HuH-7 (cell line): Measurements from ENCODE around the gene POC1A.
A peak's percentile ranks its signal among the peaks of the same experiment; 100 is the strongest.

ENCODE experiments used
- DNase-seq: peaks from one replicate; pipeline ENCODE4 v3.0.0; 2011; ENCODE audit warnings: low spot score

POC1A gene

GRCh38 chr3:52150860-52151259 is 3.4 kb downstream of the POC1A start:
- no peak for DNase-seq

GRCh38 chr3:52150357-52150756 is 3.9 kb downstream of the POC1A start:
- no peak for DNase-seq

GRCh38 chr3:52149726-52150125 is 4.5 kb downstream of the POC1A start:
- no peak for DNase-seq

GRCh38 chr3:52149021-52149420 is 5.2 kb downstream of the POC1A start:
- no peak for DNase-seq

GRCh38 chr3:52147804-52148203 is 6.4 kb downstream of the POC1A start:
- no peak for DNase-seq

- DNase-seq, result no peak
These were observed 7.4 kb downstream of the POC1A start for GRCh38 chr3:52146811-52147210.

GRCh38 chr3:52146189-52146588 is 8.0 kb downstream of the POC1A start:
- DNase-seq, result no peak

- DNase-seq, result no peak
These were observed 8.5 kb downstream of the POC1A start for GRCh38 chr3:52145736-52146110.

GRCh38 chr3:52144796-52145735 is 9.2 kb downstream of the POC1A start:
- DNase-seq, result no peak

GRCh38 chr3:52144034-52144795 is 10.0 kb downstream of the POC1A start:
- peak; percentile 89 for DNase-seq

- no peak for DNase-seq
These were observed 10.6 kb downstream of the POC1A start for GRCh38 chr3:52143616-52144015.

GRCh38 chr3:52143156-52143555 is 11.1 kb downstream of the POC1A start:
- no peak for DNase-seq

- no peak for DNase-seq
These were observed 12.5 kb downstream of the POC1A start for GRCh38 chr3:52141751-52142150.

- no peak for DNase-seq
These were observed 13.5 kb downstream of the POC1A start for GRCh38 chr3:52140769-52141168.

GRCh38 chr3:52140000-52140399 is 14.2 kb downstream of the POC1A start:
- no peak for DNase-seq

GRCh38 chr3:52137311-52137710 is 16.9 kb downstream of the POC1A start:
- no peak for DNase-seq

- DNase-seq, result no peak
These were observed 17.7 kb downstream of the POC1A start for GRCh38 chr3:52136513-52136912.

GRCh38 chr3:52135332-52135731 is 18.9 kb downstream of the POC1A start:
- no peak for DNase-seq

GRCh38 chr3:52134761-52135160 is 19.5 kb downstream of the POC1A start:
- no peak for DNase-seq

- no peak for DNase-seq
These were observed 21.3 kb downstream of the POC1A start for GRCh38 chr3:52132930-52133329.

- no peak for DNase-seq
These were observed 22.2 kb downstream of the POC1A start for GRCh38 chr3:52132041-52132440.

GRCh38 chr3:52130966-52131622 is 23.1 kb downstream of the POC1A start:
- no peak for DNase-seq
